B cell (primary cell): ENCODE results near the gene SYNGR3. TPM values are rescaled to one million over a fixed set of nuclear protein-coding genes. Genes with fewer than 3 reads are reported as not detected.

Experiments
- ATAC-seq: fragments of 200-7000 bp; cut with Tn5 transposase; one replicate; pipeline ENCODE4 v1.10.0; 2021; ENCODE audit warnings: low read depth, mild to moderate bottlenecking, moderate number of reproducible peaks, moderate library complexity
- CTCF ChIA-PET: fragments of 350-600 bp; sonication (Branson Sonifier 250); formaldehyde crosslinking; loops from one replicate; lab custom pipeline; 2021; ENCODE audit warnings: antibody characterized with exemption, inconsistent platforms; lab: Charles Lee
- POLR2A ChIA-PET: fragments of 350-600 bp; sonication (Branson Sonifier 250); formaldehyde crosslinking; loops from one replicate; lab custom pipeline; 2021; ENCODE audit warnings: antibody characterized with exemption; lab: Charles Lee
- DNase-seq: peaks from one replicate; pipeline ENCODE4 v3.0.0; 2013
- H2AFZ ChIP-seq: 2 replicates; pipeline ENCODE4 v1.6.1; 2012; ENCODE audit warnings: mild to moderate bottlenecking, low read depth, low read length; ENCODE audit not compliant: insufficient read depth, poor library complexity, severe bottlenecking
- H3K27ac ChIP-seq, 2 donors: 1 replicate in 1 of 2; 2 replicates in 1 of 2; pipeline ENCODE4 v1.5.1; 2012 to 2013; ENCODE audit warnings: low read length in 2 of 2, mild to moderate bottlenecking in 2 of 2, moderate library complexity in 1 of 2
- H3K27me3 ChIP-seq, 4 experiments: fragments of 200-600 bp in 1 of 4; sonication (generic) in 1 of 4; replicated peaks in 1 of 4; 1 replicate in 2 of 4; 2 replicates in 2 of 4; pipeline versions ENCODE4 v1.6.1 to v1.7.0; 2013 to 2016; ENCODE audit warnings: low read length in 3 of 4, mild to moderate bottlenecking in 2 of 4, mixed read lengths in 1 of 4, moderate library complexity in 1 of 4; ENCODE audit not compliant: insufficient read depth in 4 of 4, control insufficient read depth in 3 of 4; ENCODE audit errors: control extremely low read depth in 1 of 4
- H3K36me3 ChIP-seq, 2 experiments: replicated peaks in 1 of 2; 1 replicate in 1 of 2; 2 replicates in 1 of 2; pipeline versions ENCODE4 v1.6.1 to v1.7.1; 2013; ENCODE audit warnings: low read length in 1 of 2; ENCODE audit not compliant: insufficient read depth in 2 of 2, control insufficient read depth in 1 of 2; ENCODE audit errors: control extremely low read depth in 1 of 2, extremely low read depth in 1 of 2
- H3K4me1 ChIP-seq, 2 donors: fragments of 200-600 bp in 1 of 2; sonication (generic) in 1 of 2; 1 replicate in 1 of 2; 2 replicates in 1 of 2; pipeline versions ENCODE4 v1.5.1 to v1.6.1; 2013 to 2017; ENCODE audit warnings: low read length in 2 of 2; ENCODE audit not compliant: control insufficient read depth in 2 of 2, insufficient read depth in 2 of 2
- H3K4me2 ChIP-seq: replicated peaks from 2 replicates; pipeline ENCODE3; 2012; ENCODE audit warnings: mild to moderate bottlenecking, low read depth, low read length; ENCODE audit not compliant: poor library complexity, severe bottlenecking
- H3K4me3 ChIP-seq, 5 experiments: fragments of 200-600 bp in 1 of 5; sonication (generic) in 1 of 5; 1 replicate in 3 of 5; 2 replicates in 2 of 5; pipeline versions ENCODE4 v1.5.1 to v1.7.0; 2011 to 2016; ENCODE audit warnings: low read length in 4 of 5, mild to moderate bottlenecking in 4 of 5, low read depth in 2 of 5, control low read depth in 1 of 5, moderate library complexity in 1 of 5; ENCODE audit not compliant: insufficient read depth in 1 of 5; ENCODE audit errors: control extremely low read depth in 1 of 5, extremely low read depth in 1 of 5
- H3K79me2 ChIP-seq: fragments of 200-600 bp; sonication (generic); one replicate; pipeline ENCODE4 v1.6.0; 2016; ENCODE audit warnings: low read length; ENCODE audit not compliant: control insufficient read depth, insufficient read depth
- H3K9ac ChIP-seq: fragments of 200-600 bp; sonication (generic); 2 replicates; pipeline ENCODE4 v1.6.1; 2017; ENCODE audit warnings: mild to moderate bottlenecking, low read length, moderate library complexity
- H3K9me3 ChIP-seq, 3 donors: one replicate each; pipeline versions ENCODE4 v1.6.1 to v1.7.1; 2013; ENCODE audit warnings: low read length in 2 of 3; ENCODE audit not compliant: control insufficient read depth in 2 of 3, insufficient read depth in 1 of 3; ENCODE audit errors: control extremely low read depth in 1 of 3
- H4K20me1 ChIP-seq: 2 replicates; pipeline ENCODE4 v1.6.0; 2012; ENCODE audit warnings: mild to moderate bottlenecking, low read length; ENCODE audit not compliant: insufficient read depth, control insufficient read depth, poor library complexity, severe bottlenecking
- H3K27ac Mint-ChIP-seq: one replicate; pipeline ENCODE4 v1.8.0; 2021; ENCODE audit warnings: mixed read lengths
- H3K27me3 Mint-ChIP-seq: one replicate; pipeline ENCODE4 v1.8.0; 2021; ENCODE audit warnings: mixed read lengths
- H3K4me1 Mint-ChIP-seq: one replicate; pipeline ENCODE4 v1.8.0; 2021; ENCODE audit warnings: mixed read lengths
- H3K4me3 Mint-ChIP-seq: one replicate; pipeline ENCODE4 v1.8.0; 2021; ENCODE audit warnings: mixed read lengths
- H3K9me3 Mint-ChIP-seq: one replicate; pipeline ENCODE4 v1.8.0; 2022; ENCODE audit warnings: mixed read lengths; ENCODE audit not compliant: insufficient read depth
- CTCF ChIP-seq: fragments of 200-600 bp; IDR thresholded peaks from one replicate; pipeline ENCODE4 v1.8.0; 2022; ENCODE audit warnings: antibody characterized with exemption, mild to moderate bottlenecking
- EZH2 ChIP-seq: IDR thresholded peaks from 2 replicates; pipeline ENCODE4 v1.6.1; 2012; ENCODE audit warnings: borderline replicate concordance, low read depth, mild to moderate bottlenecking, moderate library complexity, low read length; ENCODE audit not compliant: insufficient read depth, poor library complexity, severe bottlenecking
- WGBS: methylation state at CpG from one replicate; pipeline ENCODE4 v1.1.5; 2013; ENCODE audit warnings: missing lambda C conversion rate; ENCODE audit not compliant: insufficient coverage; 5-methylcytosine and 5-hydroxymethylcytosine counted together
- intact Hi-C: fragments of 100-400 bp; cut with micrococcal nuclease; formaldehyde crosslinking; loops from one replicate; pipeline ENCODE4 v1.10.0; 2022
- polyA plus RNA-seq: library from polyadenylated mRNA; depleted of rRNA; stranded (reverse); fragments of >200 nt; gene quantifications from 2 replicates; pipeline ENCODE4 v1.2.3, GENCODE V29; 2012
- total RNA-seq, 2 donors: library from RNA; stranded (reverse); fragments of 120-200 nt in 1 of 2; gene quantifications; 1 replicate in 1 of 2; 2 replicates in 1 of 2; pipeline versions ENCODE4 v1.2.3 to v1.2.4, GENCODE V29; 2013 to 2022

The SYNGR3 gene
- total and polyA plus RNA-seq, 2 donors (not counting 1 experiment from before 2014, with no cell fraction given), result 19.5 to 19.8 TPM

- Mint-ChIP-seq H3K4me1 (peaks cover 10% of the 10 kb centered on the region), H3K9me3 (no peaks in the 10 kb centered on the region), H3K27me3 (no peaks in the 10 kb centered on the region), H3K27ac (no peak overlapping the region), H3K4me3 (no peak overlapping the region)
- ChIA-PET POLR2A (interaction anchor here (0.5 kb wide), 1 partner anchor 156 kb away, joined by 4 read pairs; no protein-coding TSS in a partner anchor), CTCF (interaction anchor here (1.1 kb wide), 1 partner anchor 501 kb away, joined by 3 read pairs; no protein-coding TSS in a partner anchor)
- Histone ChIP-seq H4K20me1 (peaks cover 46% of the 10 kb centered on the region), H3K4me1 (peaks cover 6 to 11% of the 10 kb centered on the region in 2 donors), H3K4me3 (no peak overlapping the region), H3K79me2 (peaks cover 28% of the 10 kb centered on the region), H3K36me3 (peaks cover 0 to 49% of the 10 kb centered on the region in 2 experiments), H3K9ac (no peak overlapping the region), H3K9me3 (no peaks in the 10 kb centered on the region), H3K27ac (no peak overlapping the region), H2AFZ (no peak overlapping the region), H3K27me3 (no peaks in the 10 kb centered on the region), H3K4me2 (no peak overlapping the region)
- DNase-seq (no peak), ATAC-seq (no peak)
- TF ChIP-seq CTCF (no peak), EZH2 (no peak)
- WGBS, result 98% methylated on average over 24 of the region's 28 CpGs
- intact Hi-C loops, result loop anchor here (10.0 kb wide), 1 partner anchor 55 kb away; the partner anchor contains the start of gene MSRB1
These were observed 10.2 kb downstream of the SYNGR3 start for GRCh38 chr16:1999866-2000514.

GRCh38 chr16:2001035-2001434 lies 11.3 kb downstream of the SYNGR3 start:
- Histone ChIP-seq H3K9me3 (no peaks in the 10 kb centered on the region), H3K4me2 (no peak overlapping the region), H3K27ac (no peak overlapping the region), H3K79me2 (peaks cover 38% of the 10 kb centered on the region), H2AFZ (no peak overlapping the region), H3K36me3 (peaks cover 0 to 49% of the 10 kb centered on the region in 2 experiments), H3K9ac (no peak overlapping the region), H3K4me3 (no peak overlapping the region), H3K4me1 (peaks cover 12 to 19% of the 10 kb centered on the region in 2 donors), H3K27me3 (no peaks in the 10 kb centered on the region), H4K20me1 (peaks cover 56% of the 10 kb centered on the region)
- ChIA-PET POLR2A (no interaction called here), CTCF (interaction anchor here (1.1 kb wide), 1 partner anchor 500 kb away, joined by 3 read pairs; no protein-coding TSS in a partner anchor)
- DNase-seq (no peak), ATAC-seq (no peak)
- no peaks in the 10 kb centered on the region for H3K9me3 Mint-ChIP-seq
- H3K27ac Mint-ChIP-seq, result no peak overlapping the region
- peaks cover 16% of the 10 kb centered on the region for H3K4me1 Mint-ChIP-seq
- intact Hi-C loops, result no loop called here
- H3K4me3 Mint-ChIP-seq, result no peak overlapping the region
- no peak for TF ChIP-seq EZH2
- TF ChIP-seq CTCF, result no peak
- 98% methylated on average over 14 of the region's 19 CpGs for WGBS
- no peaks in the 10 kb centered on the region for H3K27me3 Mint-ChIP-seq
